HG03439 (cell line): ENCODE results near the gene ZNF778.
"Not testable (repeated sequence)": the region's sequence is repeated elsewhere in the genome, so short reads cannot be mapped to it uniquely, and the experiment has no call there.

Source experiments
- ATAC-seq: cut with Tn5 transposase; IDR thresholded peaks from one replicate; pipeline ENCODE4 v1.9.1; 2021; ENCODE audit warnings: mild to moderate bottlenecking, moderate library complexity; ENCODE audit not compliant: unreplicated experiment

The ZNF778 gene

DNA sequence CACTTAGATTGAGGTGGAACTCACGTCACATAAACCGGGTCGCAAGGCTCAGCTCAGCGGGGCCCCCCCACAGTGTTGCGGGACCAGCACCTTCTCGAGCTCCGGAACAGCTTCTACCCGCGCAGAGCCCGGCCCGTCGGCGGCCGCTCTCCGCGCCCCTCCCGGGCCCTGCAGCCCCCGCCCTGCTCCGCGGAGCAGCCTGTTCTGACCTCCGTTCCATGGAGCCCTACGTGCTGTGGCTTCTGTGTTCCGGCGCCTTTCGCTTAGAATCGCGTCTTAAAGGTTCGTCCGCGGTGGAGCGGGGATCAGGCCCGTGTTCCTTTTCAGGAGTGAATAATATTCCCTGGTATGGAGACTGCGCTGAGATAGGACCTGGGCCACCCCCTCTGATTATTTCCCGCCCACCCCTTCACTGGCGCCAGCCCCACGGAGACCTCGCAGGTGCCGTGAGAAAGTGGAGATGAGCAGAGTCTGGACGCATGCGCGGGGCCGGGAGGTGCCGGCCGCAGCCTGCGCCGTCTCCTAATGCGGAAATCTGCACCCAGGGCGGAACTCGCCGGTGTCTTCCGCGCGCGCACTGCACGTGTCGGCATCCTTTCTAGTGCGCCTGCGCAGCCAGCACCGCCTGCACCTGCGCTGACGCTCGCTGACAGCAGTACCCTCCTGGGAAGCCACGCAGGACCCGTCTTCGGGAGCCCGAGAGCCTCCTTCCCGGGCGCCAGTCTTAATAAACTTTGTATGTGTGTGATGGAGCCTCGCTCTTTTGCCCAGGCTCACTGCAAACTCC, 30.9 kb downstream of the ZNF778 start:
- ATAC-seq = no peak

DNA sequence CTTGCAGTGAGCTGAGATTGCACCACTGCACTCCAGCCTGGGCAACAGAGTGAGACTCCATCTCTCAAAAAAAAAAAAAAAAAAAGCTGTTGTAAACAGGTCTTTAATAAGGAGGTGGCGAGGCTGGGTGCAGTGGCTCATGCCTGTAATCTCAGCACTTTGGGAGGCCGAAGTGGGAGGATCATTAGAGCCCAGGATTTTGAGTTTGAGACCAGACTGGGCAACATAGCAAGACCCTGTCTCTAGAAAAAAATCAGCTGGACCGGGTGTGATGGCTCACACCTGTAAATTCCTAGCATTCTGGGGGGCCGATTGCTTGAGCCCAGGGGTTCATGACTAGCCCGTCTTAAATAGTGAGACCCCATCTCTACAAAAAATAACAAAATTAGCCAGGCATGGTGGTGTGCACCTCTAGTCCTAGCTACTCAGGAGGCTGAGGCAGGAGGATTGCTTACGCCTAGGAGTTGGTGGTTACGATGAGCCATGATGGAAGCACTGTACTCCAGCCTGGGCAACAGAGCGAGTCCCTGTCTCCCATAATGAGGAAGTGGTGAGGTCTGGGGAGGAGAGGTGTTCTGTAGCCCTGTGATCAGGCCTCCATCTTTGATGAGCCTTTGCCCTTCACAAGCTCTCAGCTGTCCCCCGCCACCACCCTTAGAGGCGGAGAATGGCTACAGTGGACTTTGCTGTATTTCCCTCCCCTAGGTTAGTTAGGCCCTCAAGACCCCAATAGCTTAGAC, 36.2 kb downstream of the ZNF778 start:
- ATAC-seq = no peak

DNA sequence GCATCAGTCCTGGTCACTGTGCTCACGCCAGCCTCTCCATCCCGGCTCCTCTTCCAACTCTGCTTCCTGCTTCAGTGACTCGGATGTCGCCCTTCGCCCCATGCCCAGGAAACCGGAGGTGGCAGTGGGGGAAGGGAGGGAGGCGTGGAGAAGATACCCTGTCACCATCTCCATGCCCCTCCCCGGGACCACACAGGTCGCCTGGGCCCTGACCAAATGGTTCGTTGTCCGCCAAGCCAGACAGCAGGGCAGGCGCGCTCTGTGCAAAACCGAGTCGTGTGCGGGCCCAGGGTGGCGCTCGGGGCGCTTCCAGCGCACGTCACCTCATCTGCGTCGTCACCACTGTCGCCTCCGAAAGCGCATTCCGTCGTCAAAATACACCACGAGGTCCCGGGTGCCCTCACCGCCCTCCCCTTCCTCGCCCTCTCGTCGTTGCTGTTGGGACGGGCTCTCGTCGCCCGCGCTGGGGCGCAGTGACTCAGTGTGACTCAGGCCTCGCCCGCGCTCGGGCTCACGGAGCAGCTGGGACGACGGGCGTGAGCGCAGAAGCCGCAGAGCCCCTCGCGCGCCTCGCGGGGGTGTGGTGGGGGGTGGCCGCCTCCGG, 39.2 kb downstream of the ZNF778 start:
- ATAC-seq = no peak

DNA sequence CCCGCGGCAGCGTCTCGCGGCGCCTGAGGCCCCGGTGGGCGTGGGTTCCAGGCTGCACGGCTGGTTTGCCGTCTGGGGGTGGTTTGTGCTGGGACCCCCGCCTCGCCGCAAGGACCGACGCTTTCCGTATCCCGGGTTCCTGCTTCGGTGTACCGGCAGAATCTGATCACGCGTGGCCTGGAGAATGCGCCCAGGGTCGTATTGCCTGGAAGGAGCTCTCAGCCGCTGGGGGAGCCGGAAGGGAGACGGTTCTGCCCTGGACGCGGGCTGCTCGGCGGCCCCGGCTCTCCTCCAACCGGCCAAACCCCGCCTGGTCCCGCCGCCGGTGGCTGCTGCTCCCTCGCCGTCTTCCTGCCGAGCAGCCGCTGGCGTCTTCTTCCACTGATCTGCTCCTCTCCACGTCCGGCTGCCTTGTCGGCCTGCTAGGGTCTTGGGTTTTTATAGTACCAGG, 39.8 kb downstream of the ZNF778 start:
- no peak for ATAC-seq

DNA sequence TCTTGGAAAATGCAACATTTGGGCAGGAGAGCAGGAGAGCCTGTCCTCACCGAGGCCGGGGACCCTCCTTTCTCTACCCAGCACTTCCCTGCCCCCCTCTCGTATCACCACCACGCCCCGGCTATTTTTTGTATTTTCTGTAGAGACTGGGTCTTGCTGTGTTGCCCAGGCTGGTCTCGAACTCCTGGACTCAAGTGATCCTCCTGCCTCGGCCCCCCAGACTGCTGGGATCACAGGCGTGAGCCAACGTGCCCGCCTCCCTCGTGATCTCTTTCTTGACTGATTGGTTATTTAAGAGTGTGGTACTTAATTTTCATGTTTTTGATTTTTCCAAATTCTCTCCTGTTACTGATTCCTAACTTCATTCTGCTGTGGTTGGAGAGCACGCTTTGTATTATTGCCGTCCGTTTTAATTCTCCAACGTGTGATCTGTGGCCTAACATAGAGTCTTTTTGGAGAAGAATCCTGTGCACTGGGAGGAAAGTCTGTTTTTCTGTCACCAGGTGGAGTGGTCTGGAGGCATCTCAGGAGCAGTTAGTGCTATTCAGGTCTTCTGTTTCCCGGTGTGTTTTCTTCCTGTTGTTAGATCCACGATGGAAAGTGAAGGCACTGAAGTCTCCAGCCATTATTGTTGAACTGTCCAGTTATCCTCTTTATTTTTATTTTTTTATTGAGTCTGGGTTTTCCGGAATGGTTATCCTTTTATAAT, 40.4 kb downstream of the ZNF778 start:
- no peak for ATAC-seq

DNA sequence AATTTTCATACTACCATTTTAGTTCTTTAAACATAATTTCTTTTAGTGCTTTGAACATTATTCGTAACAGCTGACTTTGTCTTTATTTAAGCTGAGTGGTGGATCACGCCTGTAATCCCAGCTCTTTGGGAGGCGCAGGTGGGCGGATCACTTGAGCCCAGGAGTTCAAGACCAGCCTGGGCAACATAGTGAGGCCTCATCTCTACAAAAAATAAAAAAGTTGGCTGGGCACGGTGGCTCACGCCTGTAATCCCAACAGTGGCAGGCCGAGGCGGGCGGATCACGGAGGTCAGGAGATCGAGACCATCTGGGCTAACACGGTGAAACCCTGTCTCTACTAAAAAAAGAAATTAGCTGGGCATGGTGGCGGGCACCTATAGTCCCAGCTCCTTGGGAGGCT, 42.4 kb downstream of the ZNF778 start:
- not testable (repeated sequence) for ATAC-seq

DNA sequence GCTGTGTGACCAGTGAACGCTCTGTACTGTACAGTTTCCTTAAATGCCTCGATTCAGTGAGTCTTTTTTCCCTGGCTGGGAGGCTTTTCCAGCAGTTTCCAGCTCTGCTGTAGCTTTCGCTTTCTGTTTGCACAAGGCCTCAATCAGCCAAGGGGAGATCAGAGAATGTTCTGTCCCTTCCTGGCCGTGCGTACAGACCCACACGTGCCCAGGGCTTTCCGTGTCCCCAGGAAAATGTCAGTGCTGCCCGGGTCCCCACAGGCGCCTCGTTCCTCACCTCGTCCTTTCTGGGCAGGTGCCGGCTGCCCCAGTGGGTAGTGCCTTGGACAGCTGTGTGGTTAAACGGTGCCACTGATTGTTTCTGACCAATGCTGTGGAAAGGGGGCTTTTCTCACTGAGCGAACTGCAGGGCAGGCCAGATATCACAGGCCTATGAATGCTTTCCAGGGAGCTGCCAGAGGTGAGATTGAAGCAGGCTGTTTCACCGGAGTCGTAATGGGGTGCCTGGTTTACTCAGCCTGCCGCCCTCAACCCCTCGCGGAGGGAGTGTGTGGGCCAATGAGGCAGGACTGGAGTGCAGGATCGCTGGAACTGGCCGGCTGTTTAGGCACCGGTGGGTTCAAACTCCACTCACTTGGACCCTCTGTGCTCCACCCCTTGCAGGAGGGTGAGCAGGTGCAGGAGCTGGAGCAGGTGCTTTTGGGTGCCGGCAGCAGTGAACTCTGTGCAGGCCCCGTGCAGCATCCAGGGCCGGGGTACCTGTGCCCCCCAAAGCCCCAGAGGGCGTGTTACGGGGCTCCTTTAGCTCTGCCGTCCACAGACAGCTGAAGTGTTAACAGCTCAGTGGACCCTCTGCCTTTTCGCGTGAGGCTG, 44.4 kb downstream of the ZNF778 start:
- ATAC-seq = no peak

DNA sequence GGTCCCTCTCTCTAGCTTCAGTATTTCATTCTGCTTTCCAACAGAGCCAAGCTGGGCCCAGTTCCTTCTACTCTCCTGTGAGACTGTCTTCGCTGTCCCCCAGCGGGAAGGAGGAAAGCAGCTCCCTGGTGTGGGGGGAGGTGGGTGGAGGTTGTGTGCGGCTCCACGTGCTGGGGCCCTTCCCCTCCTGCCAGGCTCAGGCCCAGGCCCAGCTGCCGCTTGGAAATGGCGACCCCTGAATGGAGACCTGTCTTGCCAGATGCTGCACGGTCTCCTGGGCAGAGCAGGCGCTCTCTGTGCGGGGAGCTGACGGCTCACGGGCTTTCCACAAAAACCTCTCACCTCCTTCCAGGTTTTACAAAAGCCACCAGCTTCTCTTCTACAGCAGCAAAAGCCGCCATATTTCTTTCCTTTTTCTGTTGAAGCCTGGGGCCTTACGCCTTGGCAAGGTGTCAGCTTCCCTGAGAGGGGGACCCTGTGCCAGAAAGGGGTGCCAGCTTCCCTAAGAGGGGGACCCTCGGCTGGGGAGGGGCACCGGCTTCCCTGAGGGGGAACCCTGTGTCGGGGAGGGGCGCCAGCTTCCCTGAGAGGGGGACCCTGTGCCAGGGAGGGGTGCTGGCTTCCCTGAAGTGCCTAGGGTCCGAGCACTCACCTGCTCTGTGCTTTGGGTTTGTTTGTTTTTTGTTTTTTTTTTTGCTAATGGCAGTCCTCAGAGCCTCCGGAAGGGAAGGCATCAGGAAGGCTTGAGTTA, 47.5 kb downstream of the ZNF778 start:
- no peak for ATAC-seq

DNA sequence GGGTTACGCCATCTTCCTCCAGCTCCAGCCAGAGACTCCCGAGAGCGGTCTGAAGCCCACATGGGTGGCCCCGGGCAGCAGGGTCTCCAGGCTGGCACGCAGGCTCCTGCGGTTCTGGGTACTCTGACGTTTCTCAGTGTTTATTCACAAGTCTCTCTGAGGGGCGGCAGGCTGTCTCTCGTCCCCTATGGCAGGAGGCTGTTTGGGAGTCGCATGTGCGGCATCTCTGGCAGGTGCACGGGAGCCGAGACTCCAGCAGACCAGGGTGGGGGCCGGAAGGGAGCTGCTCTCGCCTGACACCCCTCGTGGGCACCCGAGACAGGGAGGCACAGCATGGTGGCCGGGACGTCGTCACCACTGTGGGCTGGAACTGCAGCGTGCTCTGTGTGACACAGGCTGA, 48.1 kb downstream of the ZNF778 start:
- ATAC-seq = no peak

DNA sequence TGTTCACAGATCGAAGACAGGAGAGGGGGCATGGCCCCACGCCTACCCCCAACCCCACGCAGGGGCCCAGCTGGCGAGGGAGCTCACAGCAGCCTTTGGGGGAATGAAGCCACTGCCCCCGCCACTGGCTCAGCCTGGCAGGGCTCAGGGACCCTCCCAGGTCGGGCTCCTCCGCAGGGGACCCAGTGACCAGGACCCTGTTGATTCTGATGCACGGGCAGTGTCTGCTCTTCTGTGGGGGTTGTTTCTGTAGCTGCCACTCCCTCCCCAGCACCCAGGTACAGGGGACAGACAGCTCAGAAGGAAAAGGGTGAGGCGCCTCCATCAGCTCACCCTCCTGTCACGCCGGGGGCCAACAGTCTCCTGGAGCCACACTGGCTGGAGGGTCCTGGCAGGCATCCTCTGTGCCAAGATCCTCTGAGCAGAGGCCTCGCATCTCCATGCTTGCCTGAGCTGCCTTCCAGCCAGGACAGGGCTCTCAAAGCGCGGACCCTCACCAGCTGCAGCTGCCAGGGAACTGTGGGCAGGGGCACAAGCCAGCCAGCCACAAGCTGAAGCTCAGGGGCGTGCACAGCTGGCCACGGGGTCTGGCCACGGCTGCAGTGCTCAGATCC, 49.1 kb downstream of the ZNF778 start:
- ATAC-seq = no peak

DNA sequence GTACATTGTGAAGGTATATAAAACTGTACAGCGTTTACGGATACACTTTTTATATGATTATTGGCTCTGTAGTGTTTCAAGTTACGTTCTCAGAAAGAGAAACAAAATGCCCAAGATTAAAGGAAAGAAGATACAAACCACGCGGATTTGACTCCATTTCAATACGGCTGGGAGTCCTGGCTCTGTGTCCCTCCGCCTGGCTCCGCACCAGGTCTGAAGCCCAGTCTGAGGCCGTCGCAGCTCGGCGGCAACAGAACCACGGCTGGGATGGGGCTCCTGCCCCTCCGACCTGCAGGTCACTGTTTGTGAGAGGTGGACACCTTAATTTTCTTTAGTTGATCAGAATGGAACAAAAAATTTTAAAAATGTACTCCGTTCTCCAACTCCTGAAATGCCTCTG, 50.2 kb downstream of the ZNF778 start:
- ATAC-seq = not testable (repeated sequence)

DNA sequence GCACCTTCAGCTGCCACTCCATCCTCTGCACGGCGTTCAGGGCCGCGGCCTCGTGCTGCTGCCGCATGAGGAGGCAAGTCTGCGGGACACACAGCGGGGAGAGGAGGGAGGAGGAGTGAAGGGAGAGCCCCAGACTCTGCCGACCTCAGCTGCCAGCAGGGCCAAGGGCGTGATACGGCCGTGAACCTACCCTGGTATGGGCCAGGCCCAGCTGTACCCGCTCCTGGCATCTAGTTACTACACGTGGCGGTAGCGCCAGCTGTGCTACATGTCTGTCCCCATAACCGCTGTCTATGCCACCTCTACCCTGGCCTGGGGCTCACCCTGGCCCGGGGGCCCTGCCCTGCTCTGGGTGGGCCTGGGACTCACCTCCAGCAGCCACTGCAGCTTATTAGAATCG, 51.1 kb downstream of the ZNF778 start:
- ATAC-seq = no peak

DNA sequence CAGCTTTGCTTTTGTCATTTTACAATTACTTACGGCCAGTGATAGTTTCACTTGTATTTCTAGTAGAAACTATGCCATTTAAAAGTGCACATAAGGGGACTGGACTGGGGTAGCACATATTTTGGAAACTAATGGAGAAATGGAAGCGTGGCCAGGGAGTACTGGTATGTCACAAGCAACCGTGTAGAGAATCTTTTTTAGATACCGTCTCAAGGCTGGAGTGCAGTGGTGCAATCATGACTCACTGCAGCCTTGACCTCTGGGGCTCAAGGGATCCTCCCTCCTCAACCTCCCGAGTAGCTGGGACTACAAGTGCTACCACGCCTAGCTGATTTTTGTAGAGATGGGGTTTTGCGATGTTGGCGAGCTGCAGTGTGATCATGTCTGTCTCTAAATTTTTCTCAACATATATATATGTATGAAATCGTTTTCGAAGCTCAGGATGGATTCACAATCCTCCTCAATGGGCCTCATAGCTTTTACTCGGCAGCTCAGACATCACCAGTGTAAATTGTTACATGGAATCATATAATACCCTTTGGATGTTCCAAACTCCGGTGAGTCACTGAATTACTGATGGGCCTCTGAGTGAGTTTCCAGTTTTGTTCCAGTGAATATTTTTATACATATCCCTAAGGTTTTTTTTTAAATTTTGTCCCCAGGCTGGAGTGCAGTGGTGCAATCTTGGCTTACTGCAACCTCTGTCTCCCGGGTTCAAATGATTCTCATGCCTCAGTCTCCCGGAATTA, 51.7 kb downstream of the ZNF778 start:
- ATAC-seq = no peak

DNA sequence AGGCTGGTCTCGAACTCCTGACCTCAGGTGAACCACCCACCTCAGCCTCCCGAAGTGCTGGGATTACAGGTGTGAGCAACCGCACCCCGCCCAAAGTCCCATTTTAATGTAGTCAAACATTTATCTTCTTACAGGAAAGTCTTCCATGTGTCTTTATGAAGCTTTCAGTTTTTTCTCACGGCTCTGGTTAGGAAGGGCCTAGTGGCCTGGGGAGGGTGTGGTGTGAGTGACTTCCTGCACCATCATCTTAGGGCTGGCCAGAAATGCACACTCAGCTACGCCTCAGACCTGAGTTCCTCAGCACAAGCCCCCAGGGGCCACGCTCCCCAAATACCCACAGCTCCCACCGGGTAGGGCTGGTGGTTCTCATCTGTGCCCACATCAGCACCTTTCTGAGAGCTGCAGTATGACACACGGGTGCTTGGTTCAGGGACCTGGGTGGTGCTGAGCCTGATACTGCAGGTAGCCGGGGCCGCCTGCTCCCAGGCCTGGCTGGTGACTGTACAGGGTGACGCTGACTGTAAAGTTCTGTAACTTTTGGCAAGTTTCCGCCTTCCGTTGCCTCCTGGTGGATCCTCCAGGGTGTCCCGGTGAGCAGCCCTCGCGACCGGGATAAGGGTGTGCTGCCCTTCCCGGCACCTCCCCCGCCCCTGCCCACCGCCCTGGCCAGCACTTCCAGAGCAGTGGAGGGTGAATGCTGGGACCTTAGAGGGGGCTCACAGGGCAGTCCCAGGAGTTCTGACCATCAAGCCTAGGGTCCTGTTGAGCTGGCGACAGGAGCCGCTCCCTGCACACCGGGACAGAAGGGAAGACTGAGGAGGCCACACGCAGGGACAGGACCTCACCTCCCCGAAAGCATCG, 52.5 kb downstream of the ZNF778 start:
- no peak for ATAC-seq

DNA sequence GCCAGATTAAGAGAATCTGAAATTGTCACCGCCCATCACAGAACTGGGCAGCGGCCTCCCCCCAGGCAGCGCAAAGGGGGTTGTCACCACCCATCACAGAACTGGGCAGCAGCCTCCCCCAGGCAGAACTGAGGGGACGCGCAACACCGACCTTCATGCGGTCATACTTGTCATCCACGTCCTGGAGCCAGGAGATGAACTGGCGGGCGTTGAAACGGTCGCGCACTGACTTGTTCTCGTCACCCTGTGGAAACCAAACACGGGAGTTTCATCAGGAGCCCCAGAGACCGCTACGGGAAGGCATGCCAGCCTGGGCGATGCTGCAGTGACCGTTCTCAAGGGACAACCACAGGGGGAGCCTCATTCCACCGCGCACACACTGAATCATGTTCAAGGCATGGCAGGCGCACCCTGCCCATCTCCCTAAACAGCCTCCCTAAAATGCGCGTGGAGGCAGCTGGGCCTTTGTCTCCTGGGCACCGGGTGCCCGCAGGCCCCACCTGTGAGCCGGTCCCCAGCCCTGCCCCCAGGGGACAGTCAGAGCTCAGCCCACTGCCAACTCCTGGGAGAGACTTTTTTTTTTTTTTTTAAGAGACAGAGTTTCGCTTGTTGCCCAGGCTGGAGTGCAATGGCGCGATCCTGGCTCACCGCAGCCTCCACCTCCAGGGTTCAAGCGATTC, 53.3 kb downstream of the ZNF778 start:
- ATAC-seq = no peak

DNA sequence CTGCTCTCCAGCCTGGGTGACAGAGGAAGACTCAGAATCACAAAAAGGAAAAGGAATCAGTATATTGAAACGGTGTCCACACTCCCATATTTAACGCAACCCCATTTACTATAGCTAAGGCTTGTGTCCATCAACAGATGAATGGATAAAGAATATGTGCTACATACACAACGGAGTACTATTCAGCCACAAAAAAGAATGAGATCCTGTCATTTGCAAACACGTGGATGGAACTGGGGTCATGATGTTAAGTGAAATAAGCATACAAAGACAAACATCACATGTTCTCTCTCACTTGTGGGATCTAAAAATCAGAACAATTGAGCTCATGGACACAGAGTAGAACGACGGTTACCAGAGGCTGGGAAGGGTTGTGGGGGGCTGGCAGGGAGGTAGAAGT, 55.1 kb downstream of the ZNF778 start:
- ATAC-seq = no peak
